ENCODE results near the gene MAD1L1.
A peak's percentile ranks its signal among the peaks of the same experiment; 100 is the strongest.
"Not testable (repeated sequence)": the region's sequence is repeated elsewhere in the genome, so short reads cannot be mapped to it uniquely, and the experiment has no call there.

The MAD1L1 gene

DNA sequence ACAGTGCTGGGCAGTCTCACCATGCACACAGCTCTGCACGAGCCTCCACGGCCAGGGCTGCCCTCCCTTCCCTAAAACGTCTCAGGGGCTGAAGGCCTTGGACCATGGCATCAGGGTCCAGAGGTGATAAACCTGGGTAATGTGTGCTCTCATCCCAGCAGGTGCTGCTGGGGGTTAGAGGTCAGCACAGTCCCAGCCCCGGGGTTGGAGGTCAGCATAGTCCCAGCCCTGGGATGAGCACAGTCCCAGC is 407.2 kb downstream of the MAD1L1 start:
- H4K91ac ChIP-seq (ENCODE audit: low read depth, low read length); H3K9ac ChIP-seq (ENCODE audit: low read length); H2AFZ ChIP-seq (ENCODE audit: insufficient read depth, low read length, poor library complexity); H3K4me2 ChIP-seq (ENCODE audit: low read length); H2BK12ac ChIP-seq (ENCODE audit: low read length); H3K36me3 ChIP-seq (ENCODE audit: control insufficient read depth in 1 of 2, insufficient read depth in 2 of 2, low read length in 2 of 2); H2BK120ac ChIP-seq (ENCODE audit: insufficient read depth, low read length, poor library complexity); H3K4ac ChIP-seq (ENCODE audit: low read depth, low read length); H3K23ac ChIP-seq (ENCODE audit: low read length); H3K9me3 ChIP-seq (ENCODE audit: insufficient read depth, low read depth, low read length); H3K79me1 ChIP-seq (ENCODE audit: low read length); H3K79me2 ChIP-seq (ENCODE audit: control insufficient read depth, insufficient read depth, low read length, poor library complexity); H2AK5ac ChIP-seq (ENCODE audit: low read length); H3K18ac ChIP-seq (ENCODE audit: low read length); H2BK5ac ChIP-seq (ENCODE audit: low read depth, low read length, poor library complexity); H3K27ac ChIP-seq (ENCODE audit: low read depth, low read length); H3K4me3 ChIP-seq (ENCODE audit: low read depth, low read length); H3K27me3 ChIP-seq (ENCODE audit: insufficient read depth, low read length); H3K14ac ChIP-seq (ENCODE audit: low read length); H4K12ac ChIP-seq (ENCODE audit: low read depth, low read length); DNase-seq; H3K4me1 ChIP-seq (ENCODE audit: control insufficient read depth in 1 of 2, insufficient read depth in 2 of 2, low read length in 2 of 2); H4K8ac ChIP-seq (ENCODE audit: low read depth, low read length): not testable (repeated sequence)
- no CpG with 5 or more reads among the region's 4 CpGs for WGBS (ENCODE audit: extremely low coverage, insufficient coverage, insufficient read length)

DNA sequence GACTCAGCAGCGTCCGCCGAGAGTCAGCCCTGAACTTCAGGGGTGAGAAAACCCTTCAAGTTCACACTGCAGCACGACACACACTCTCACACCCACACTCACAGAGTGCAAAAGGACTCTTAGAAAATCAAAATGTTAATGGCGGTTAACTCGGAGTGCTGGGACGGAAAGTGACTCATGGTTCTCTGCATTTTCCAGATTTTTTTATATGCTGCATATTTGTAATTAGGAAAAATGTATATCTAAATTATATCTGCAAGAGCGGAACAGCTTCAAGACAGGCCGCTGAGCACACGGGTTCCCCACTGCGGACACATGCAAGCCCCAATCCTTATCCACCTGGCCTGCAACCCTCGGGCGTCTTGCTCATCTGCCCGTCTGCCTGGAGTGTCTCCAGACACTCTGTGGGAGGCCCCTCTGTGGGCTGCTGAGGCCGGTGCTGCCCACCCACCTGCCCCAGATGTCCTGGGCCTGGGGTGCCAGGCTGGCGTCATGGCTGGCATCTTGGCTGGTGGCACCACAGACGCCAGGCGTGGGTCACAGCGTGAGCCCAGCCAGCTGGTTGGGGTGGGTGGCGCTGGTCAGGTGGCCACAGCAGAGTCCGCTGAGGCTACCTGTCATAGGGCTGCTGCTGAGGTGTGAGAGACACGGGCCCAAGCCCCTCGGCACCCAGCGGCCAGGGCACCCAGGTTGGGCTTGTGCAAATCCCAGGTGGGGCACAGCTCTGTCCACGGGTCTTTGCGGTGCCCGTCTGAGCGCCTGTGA is 407.7 kb downstream of the MAD1L1 start:
- not testable (repeated sequence) for H4K91ac ChIP-seq (ENCODE audit: low read depth, low read length); H2BK120ac ChIP-seq (ENCODE audit: insufficient read depth, low read length, poor library complexity); H3K79me2 ChIP-seq (ENCODE audit: control insufficient read depth, insufficient read depth, low read length, poor library complexity); H3K14ac ChIP-seq (ENCODE audit: low read length); H3K79me1 ChIP-seq (ENCODE audit: low read length); H3K23ac ChIP-seq (ENCODE audit: low read length); H3K18ac ChIP-seq (ENCODE audit: low read length); H3K4me3 ChIP-seq (ENCODE audit: low read depth, low read length); H3K4me2 ChIP-seq (ENCODE audit: low read length); H3K27me3 ChIP-seq (ENCODE audit: insufficient read depth, low read length); H3K36me3 ChIP-seq (ENCODE audit: control insufficient read depth in 1 of 2, insufficient read depth in 2 of 2, low read length in 2 of 2); H3K9me3 ChIP-seq (ENCODE audit: insufficient read depth, low read depth, low read length); H3K9ac ChIP-seq (ENCODE audit: low read length); H2AFZ ChIP-seq (ENCODE audit: insufficient read depth, low read length, poor library complexity); H2AK5ac ChIP-seq (ENCODE audit: low read length); H4K12ac ChIP-seq (ENCODE audit: low read depth, low read length); H2BK12ac ChIP-seq (ENCODE audit: low read length); H4K8ac ChIP-seq (ENCODE audit: low read depth, low read length); H3K4ac ChIP-seq (ENCODE audit: low read depth, low read length); DNase-seq; H3K4me1 ChIP-seq (ENCODE audit: control insufficient read depth in 1 of 2, insufficient read depth in 2 of 2, low read length in 2 of 2); H2BK5ac ChIP-seq (ENCODE audit: low read depth, low read length, poor library complexity); H3K27ac ChIP-seq (ENCODE audit: low read depth, low read length)
- no CpG with 5 or more reads among the region's 28 CpGs for WGBS (ENCODE audit: extremely low coverage, insufficient coverage, insufficient read length)

DNA sequence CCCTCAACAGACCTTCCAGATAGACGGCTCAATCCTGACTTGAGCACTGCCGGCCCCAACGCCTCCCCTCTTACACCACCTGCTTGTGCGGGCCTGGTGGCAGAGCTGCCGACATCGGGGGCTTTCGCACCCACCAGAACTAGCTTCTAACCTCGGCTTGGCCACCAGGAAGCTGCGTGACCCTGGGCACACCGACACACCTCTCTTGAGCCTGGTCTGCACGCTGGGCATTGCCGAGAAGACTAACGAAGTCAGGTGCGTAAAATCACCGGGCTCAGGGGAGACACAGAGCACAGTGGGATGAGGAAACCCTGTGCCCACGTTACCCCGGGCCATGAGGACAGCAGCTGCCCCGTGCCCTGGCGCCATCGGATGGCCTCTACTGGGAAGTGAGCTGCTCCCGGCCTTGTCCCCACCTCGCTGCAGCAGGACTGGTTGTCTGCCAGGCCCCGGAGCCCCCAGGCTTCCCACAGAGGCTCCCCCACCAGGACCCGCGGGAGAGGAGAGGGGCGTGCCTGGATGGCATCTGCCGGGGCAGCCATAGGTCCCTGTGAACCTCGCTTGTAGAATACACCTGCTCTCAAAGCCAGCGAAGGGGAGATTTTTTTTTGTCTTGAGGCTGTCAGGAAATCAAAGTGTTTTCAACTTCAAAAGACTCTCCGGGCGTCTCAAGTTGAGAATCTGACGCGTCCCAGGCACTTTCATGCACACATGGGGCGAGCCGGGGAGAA is 408.4 kb downstream of the MAD1L1 start:
- H3K23ac ChIP-seq (ENCODE audit: low read length); H3K4me2 ChIP-seq (ENCODE audit: low read length); H3K4me3 ChIP-seq (ENCODE audit: low read depth, low read length): not testable (repeated sequence)

GRCh38 chr7:1823376-1824150 is 409.2 kb downstream of the MAD1L1 start:
- Histone ChIP-seq H3K23ac (ENCODE audit: low read length) (no peak overlapping the region), H3K27me3 (ENCODE audit: insufficient read depth, low read length) (no peaks in the 10 kb centered on the region), H3K27ac (ENCODE audit: low read depth, low read length) (no peak overlapping the region), H3K4ac (ENCODE audit: low read depth, low read length) (no peak overlapping the region), H2BK120ac (ENCODE audit: insufficient read depth, low read length, poor library complexity) (no peak overlapping the region), H3K4me3 (ENCODE audit: low read depth, low read length) (no peak overlapping the region), H2BK12ac (ENCODE audit: low read length) (no peak overlapping the region), H4K91ac (ENCODE audit: low read depth, low read length) (no peak overlapping the region), H4K8ac (ENCODE audit: low read depth, low read length) (no peak overlapping the region), H3K4me1 (ENCODE audit: control insufficient read depth in 1 of 2, insufficient read depth in 2 of 2, low read length in 2 of 2) (no peaks in the 10 kb centered on the region), H3K36me3 (ENCODE audit: control insufficient read depth in 1 of 2, insufficient read depth in 2 of 2, low read length in 2 of 2) (no peaks in the 10 kb centered on the region), H2AK5ac (ENCODE audit: low read length) (no peak overlapping the region), H3K4me2 (ENCODE audit: low read length) (no peak overlapping the region), H3K18ac (ENCODE audit: low read length) (no peak overlapping the region), H3K9ac (ENCODE audit: low read length) (peak overlapping the region; percentile 72), H3K9me3 (ENCODE audit: insufficient read depth, low read depth, low read length) (no peaks in the 10 kb centered on the region), H3K79me2 (ENCODE audit: control insufficient read depth, insufficient read depth, low read length, poor library complexity) (no peaks in the 10 kb centered on the region), H3K79me1 (ENCODE audit: low read length) (no peaks in the 10 kb centered on the region), H4K12ac (ENCODE audit: low read depth, low read length) (no peak overlapping the region), H3K14ac (ENCODE audit: low read length) (no peak overlapping the region), H2AFZ (ENCODE audit: insufficient read depth, low read length, poor library complexity) (no peak overlapping the region), H2BK5ac (ENCODE audit: low read depth, low read length, poor library complexity) (no peak overlapping the region)
- WGBS (ENCODE audit: extremely low coverage, insufficient coverage, insufficient read length) = no CpG with 5 or more reads among the region's 24 CpGs
- no peak for DNase-seq

More for the DNA sequence above, 408.4 kb downstream of the MAD1L1 start:
- not testable (repeated sequence) for H3K27me3 ChIP-seq (ENCODE audit: insufficient read depth, low read length); H3K36me3 ChIP-seq (ENCODE audit: control insufficient read depth in 1 of 2, insufficient read depth in 2 of 2, low read length in 2 of 2); H3K9ac ChIP-seq (ENCODE audit: low read length); H3K79me2 ChIP-seq (ENCODE audit: control insufficient read depth, insufficient read depth, low read length, poor library complexity); H3K4me1 ChIP-seq (ENCODE audit: control insufficient read depth in 1 of 2, insufficient read depth in 2 of 2, low read length in 2 of 2); H3K79me1 ChIP-seq (ENCODE audit: low read length); DNase-seq; H3K9me3 ChIP-seq (ENCODE audit: insufficient read depth, low read depth, low read length); H4K8ac ChIP-seq (ENCODE audit: low read depth, low read length); H2AFZ ChIP-seq (ENCODE audit: insufficient read depth, low read length, poor library complexity); H2BK120ac ChIP-seq (ENCODE audit: insufficient read depth, low read length, poor library complexity); H3K18ac ChIP-seq (ENCODE audit: low read length); H4K12ac ChIP-seq (ENCODE audit: low read depth, low read length); H3K14ac ChIP-seq (ENCODE audit: low read length); H2BK12ac ChIP-seq (ENCODE audit: low read length); H3K27ac ChIP-seq (ENCODE audit: low read depth, low read length); H2AK5ac ChIP-seq (ENCODE audit: low read length); H2BK5ac ChIP-seq (ENCODE audit: low read depth, low read length, poor library complexity); H3K4ac ChIP-seq (ENCODE audit: low read depth, low read length); H4K91ac ChIP-seq (ENCODE audit: low read depth, low read length)
- whole genome bisulfite sequencing (ENCODE audit: extremely low coverage, insufficient coverage, insufficient read length) = no CpG with 5 or more reads among the region's 35 CpGs

Measured in trophoblast cell (in vitro differentiated cells and primary cell).